Gastroesophageal sphincter (tissue), 3 donors: ENCODE measurements around the gene TCF7L1.

Experiments used
- CTCF ChIP-seq, 4 experiments: fragments of 200-600 bp in 2 of 4; fragments of 450-650 bp in 2 of 4; sonication (generic) in 1 of 4; IDR thresholded peaks; one replicate each; pipeline ENCODE4 v1.5.1; 2017 to 2019; ENCODE audit warnings: antibody characterized with exemption in 4 of 4, mild to moderate bottlenecking in 2 of 4, moderate library complexity in 2 of 4
- EP300 ChIP-seq: sonication (generic); formaldehyde crosslinking; IDR thresholded peaks from one replicate; pipeline ENCODE4 v1.6.1; 2017; ENCODE audit warnings: antibody characterized with exemption, mild to moderate bottlenecking
- POLR2A ChIP-seq, 2 donors: fragments of 450-650 bp; IDR thresholded peaks; one replicate each; pipeline ENCODE4 v1.6.1; 2017; ENCODE audit warnings: antibody characterized with exemption in 2 of 2, mild to moderate bottlenecking in 2 of 2, moderate library complexity in 1 of 2
- POLR2AphosphoS5 ChIP-seq: sonication (generic); formaldehyde crosslinking; IDR thresholded peaks from one replicate; pipeline ENCODE4 v1.6.1; 2017; ENCODE audit warnings: antibody characterized with exemption

- no peak for TF ChIP-seq CTCF (IDR thresholded peaks at IDR 0.05)
- TF ChIP-seq POLR2AphosphoS5: no peak
- no peak for TF ChIP-seq POLR2A (IDR thresholded peaks at IDR 0.05)
- no peak for TF ChIP-seq EP300
Observed at GRCh38 chr2:85257359-85257969, 124.3 kb downstream of the TCF7L1 start.
